NCI-H2107 treated with DMSO at 0.1 percent for 48 hours (cell line): ENCODE data around the gene ART4.

Source experiments
- DNase-seq: peaks from one replicate; lab custom pipeline; 2025; ENCODE audit not compliant: unreplicated experiment; lab: John Stamatoyannopoulos, UW

Gene ART4

GRCh38 chr12:14811486-14811885 is 31.8 kb downstream of the ART4 start:
- DNase-seq, result no peak

- peak; percentile 49 for DNase-seq
These were observed 32.3 kb downstream of the ART4 start for GRCh38 chr12:14810953-14811483.

GRCh38 chr12:14810167-14810952 is 33.0 kb downstream of the ART4 start:
- DNase-seq, result no peak

- peak; percentile 67 for DNase-seq
These were observed 39.5 kb downstream of the ART4 start for GRCh38 chr12:14803830-14804160.

GRCh38 chr12:14803011-14803829 is 40.1 kb downstream of the ART4 start, which contains the start of the genes C12orf60 and WBP11:
Gene C12orf60 (plus strand): TSS chr12:14803670. CDS start chr12:14822936, 19,266 bp downstream.
Gene WBP11 (minus strand): TSS chr12:14803478. CDS start chr12:14801383, 2,095 bp downstream.
- peak; percentile 100 for DNase-seq

GRCh38 chr12:14802721-14803010 is 40.7 kb downstream of the ART4 start:
- DNase-seq, result no peak

GRCh38 chr12:14802247-14802646 is 41.1 kb downstream of the ART4 start:
- no peak for DNase-seq

- no peak for DNase-seq
These were observed 48.3 kb downstream of the ART4 start for GRCh38 chr12:14795028-14795448.

GRCh38 chr12:14785568-14785967 is 57.8 kb downstream of the ART4 start:
- no peak for DNase-seq

- no peak for DNase-seq
These were observed 58.9 kb downstream of the ART4 start for GRCh38 chr12:14784471-14784870.

- DNase-seq, result no peak
These were observed 60.6 kb downstream of the ART4 start for GRCh38 chr12:14782756-14783155.

- no peak for DNase-seq
These were observed 61.8 kb downstream of the ART4 start for GRCh38 chr12:14781563-14781962.

GRCh38 chr12:14780859-14781258 is 62.5 kb downstream of the ART4 start:
- DNase-seq, result no peak

- DNase-seq, result no peak
These were observed 63.5 kb downstream of the ART4 start for GRCh38 chr12:14779834-14780233.

- no peak for DNase-seq
These were observed 66.1 kb downstream of the ART4 start for GRCh38 chr12:14777271-14777670.

- no peak for DNase-seq
These were observed 66.9 kb downstream of the ART4 start for GRCh38 chr12:14776236-14776961.

GRCh38 chr12:14775636-14775980 is 67.7 kb downstream of the ART4 start:
- no peak for DNase-seq
